H1 (cell line): ENCODE measurements around the gene FHL2.
A peak's percentile ranks its signal among the peaks of the same experiment; 100 is the strongest.

Experiments
- POLR2A ChIP-seq, 2 experiments: IDR thresholded peaks; 1 replicate in 1 of 2; 2 replicates in 1 of 2; pipeline ENCODE4 v1.6.1; 2011; ENCODE audit warnings: low read depth in 2 of 2, low read length in 2 of 2, mild to moderate bottlenecking in 2 of 2; ENCODE audit errors: control extremely low read depth in 1 of 2
- TF ChIP-seq, protein P1 (sequence below): fragments of 300-600 bp; sonication (generic); IDR thresholded peaks from 2 replicates; pipeline ENCODE4 v1.7.1; 2012; ENCODE audit warnings: low read length, moderate library complexity, mild to moderate bottlenecking, inconsistent platforms; ENCODE audit not compliant: insufficient replicate concordance
- TF ChIP-seq, protein P2 (sequence below), 3 experiments: IDR thresholded peaks; 1 replicate in 2 of 3; 2 replicates in 1 of 3; pipeline versions ENCODE4 v1.5.1 to v1.6.1; 2011; ENCODE audit warnings: low read length in 3 of 3, mild to moderate bottlenecking in 3 of 3, inconsistent platforms in 2 of 3, low read depth in 1 of 3, moderate library complexity in 1 of 3; ENCODE audit not compliant: insufficient read depth in 1 of 3; ENCODE audit errors: control extremely low read depth in 1 of 3

GRCh38 chr2:105398336-105399206 is at the start of gene FHL2:
- TF ChIP-seq, protein P1, sequence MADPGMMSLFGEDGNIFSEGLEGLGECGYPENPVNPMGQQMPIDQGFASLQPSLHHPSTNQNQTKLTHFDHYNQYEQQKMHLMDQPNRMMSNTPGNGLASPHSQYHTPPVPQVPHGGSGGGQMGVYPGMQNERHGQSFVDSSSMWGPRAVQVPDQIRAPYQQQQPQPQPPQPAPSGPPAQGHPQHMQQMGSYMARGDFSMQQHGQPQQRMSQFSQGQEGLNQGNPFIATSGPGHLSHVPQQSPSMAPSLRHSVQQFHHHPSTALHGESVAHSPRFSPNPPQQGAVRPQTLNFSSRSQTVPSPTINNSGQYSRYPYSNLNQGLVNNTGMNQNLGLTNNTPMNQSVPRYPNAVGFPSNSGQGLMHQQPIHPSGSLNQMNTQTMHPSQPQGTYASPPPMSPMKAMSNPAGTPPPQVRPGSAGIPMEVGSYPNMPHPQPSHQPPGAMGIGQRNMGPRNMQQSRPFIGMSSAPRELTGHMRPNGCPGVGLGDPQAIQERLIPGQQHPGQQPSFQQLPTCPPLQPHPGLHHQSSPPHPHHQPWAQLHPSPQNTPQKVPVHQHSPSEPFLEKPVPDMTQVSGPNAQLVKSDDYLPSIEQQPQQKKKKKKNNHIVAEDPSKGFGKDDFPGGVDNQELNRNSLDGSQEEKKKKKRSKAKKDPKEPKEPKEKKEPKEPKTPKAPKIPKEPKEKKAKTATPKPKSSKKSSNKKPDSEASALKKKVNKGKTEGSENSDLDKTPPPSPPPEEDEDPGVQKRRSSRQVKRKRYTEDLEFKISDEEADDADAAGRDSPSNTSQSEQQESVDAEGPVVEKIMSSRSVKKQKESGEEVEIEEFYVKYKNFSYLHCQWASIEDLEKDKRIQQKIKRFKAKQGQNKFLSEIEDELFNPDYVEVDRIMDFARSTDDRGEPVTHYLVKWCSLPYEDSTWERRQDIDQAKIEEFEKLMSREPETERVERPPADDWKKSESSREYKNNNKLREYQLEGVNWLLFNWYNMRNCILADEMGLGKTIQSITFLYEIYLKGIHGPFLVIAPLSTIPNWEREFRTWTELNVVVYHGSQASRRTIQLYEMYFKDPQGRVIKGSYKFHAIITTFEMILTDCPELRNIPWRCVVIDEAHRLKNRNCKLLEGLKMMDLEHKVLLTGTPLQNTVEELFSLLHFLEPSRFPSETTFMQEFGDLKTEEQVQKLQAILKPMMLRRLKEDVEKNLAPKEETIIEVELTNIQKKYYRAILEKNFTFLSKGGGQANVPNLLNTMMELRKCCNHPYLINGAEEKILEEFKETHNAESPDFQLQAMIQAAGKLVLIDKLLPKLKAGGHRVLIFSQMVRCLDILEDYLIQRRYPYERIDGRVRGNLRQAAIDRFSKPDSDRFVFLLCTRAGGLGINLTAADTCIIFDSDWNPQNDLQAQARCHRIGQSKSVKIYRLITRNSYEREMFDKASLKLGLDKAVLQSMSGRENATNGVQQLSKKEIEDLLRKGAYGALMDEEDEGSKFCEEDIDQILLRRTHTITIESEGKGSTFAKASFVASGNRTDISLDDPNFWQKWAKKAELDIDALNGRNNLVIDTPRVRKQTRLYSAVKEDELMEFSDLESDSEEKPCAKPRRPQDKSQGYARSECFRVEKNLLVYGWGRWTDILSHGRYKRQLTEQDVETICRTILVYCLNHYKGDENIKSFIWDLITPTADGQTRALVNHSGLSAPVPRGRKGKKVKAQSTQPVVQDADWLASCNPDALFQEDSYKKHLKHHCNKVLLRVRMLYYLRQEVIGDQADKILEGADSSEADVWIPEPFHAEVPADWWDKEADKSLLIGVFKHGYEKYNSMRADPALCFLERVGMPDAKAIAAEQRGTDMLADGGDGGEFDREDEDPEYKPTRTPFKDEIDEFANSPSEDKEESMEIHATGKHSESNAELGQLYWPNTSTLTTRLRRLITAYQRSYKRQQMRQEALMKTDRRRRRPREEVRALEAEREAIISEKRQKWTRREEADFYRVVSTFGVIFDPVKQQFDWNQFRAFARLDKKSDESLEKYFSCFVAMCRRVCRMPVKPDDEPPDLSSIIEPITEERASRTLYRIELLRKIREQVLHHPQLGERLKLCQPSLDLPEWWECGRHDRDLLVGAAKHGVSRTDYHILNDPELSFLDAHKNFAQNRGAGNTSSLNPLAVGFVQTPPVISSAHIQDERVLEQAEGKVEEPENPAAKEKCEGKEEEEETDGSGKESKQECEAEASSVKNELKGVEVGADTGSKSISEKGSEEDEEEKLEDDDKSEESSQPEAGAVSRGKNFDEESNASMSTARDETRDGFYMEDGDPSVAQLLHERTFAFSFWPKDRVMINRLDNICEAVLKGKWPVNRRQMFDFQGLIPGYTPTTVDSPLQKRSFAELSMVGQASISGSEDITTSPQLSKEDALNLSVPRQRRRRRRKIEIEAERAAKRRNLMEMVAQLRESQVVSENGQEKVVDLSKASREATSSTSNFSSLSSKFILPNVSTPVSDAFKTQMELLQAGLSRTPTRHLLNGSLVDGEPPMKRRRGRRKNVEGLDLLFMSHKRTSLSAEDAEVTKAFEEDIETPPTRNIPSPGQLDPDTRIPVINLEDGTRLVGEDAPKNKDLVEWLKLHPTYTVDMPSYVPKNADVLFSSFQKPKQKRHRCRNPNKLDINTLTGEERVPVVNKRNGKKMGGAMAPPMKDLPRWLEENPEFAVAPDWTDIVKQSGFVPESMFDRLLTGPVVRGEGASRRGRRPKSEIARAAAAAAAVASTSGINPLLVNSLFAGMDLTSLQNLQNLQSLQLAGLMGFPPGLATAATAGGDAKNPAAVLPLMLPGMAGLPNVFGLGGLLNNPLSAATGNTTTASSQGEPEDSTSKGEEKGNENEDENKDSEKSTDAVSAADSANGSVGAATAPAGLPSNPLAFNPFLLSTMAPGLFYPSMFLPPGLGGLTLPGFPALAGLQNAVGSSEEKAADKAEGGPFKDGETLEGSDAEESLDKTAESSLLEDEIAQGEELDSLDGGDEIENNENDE: no peak
- TF ChIP-seq, protein P2, sequence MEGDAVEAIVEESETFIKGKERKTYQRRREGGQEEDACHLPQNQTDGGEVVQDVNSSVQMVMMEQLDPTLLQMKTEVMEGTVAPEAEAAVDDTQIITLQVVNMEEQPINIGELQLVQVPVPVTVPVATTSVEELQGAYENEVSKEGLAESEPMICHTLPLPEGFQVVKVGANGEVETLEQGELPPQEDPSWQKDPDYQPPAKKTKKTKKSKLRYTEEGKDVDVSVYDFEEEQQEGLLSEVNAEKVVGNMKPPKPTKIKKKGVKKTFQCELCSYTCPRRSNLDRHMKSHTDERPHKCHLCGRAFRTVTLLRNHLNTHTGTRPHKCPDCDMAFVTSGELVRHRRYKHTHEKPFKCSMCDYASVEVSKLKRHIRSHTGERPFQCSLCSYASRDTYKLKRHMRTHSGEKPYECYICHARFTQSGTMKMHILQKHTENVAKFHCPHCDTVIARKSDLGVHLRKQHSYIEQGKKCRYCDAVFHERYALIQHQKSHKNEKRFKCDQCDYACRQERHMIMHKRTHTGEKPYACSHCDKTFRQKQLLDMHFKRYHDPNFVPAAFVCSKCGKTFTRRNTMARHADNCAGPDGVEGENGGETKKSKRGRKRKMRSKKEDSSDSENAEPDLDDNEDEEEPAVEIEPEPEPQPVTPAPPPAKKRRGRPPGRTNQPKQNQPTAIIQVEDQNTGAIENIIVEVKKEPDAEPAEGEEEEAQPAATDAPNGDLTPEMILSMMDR (IDR thresholded peaks at IDR 0.05; ENCODE audit: control extremely low read depth in 1 of 3, insufficient read depth in 1 of 3, low read depth in 1 of 3, low read length in 3 of 3): peak; percentile 45 to 55 (median 46)
- peak; percentile 64 to 93 for TF ChIP-seq POLR2A (IDR thresholded peaks at IDR 0.05; ENCODE audit: control extremely low read depth in 1 of 2, low read depth in 2 of 2, low read length in 2 of 2)
